Cardiac muscle cell (in vitro differentiated cells and primary cell): Measurements from ENCODE around the gene FAF1. TPM values are rescaled to one million over a fixed set of nuclear protein-coding genes. Genes with fewer than 3 reads are reported as not detected.

Source experiments
- DNase-seq, 2 donors: peaks; one replicate each; pipeline versions ENCODE4 v3.0.0 to v3.0.0-alpha.2; 2010 to 2017; ENCODE audit warnings: low read depth in 1 of 2, low spot score in 1 of 2
- H3K27ac ChIP-seq: fragments of 200-600 bp; sonication (generic); 2 replicates; pipeline ENCODE4 v1.5.1; 2016
- H3K27me3 ChIP-seq: fragments of 200-600 bp; sonication (generic); 2 replicates; pipeline ENCODE4 v1.6.0; 2016; ENCODE audit warnings: control low read depth
- H3K36me3 ChIP-seq: fragments of 200-600 bp; sonication (generic); 2 replicates; pipeline ENCODE4 v1.5.1; 2016; ENCODE audit warnings: control low read depth
- H3K4me1 ChIP-seq: fragments of 200-600 bp; sonication (generic); 2 replicates; pipeline ENCODE4 v1.8.1; 2017; ENCODE audit warnings: low read depth, mild to moderate bottlenecking, mixed run types
- H3K4me3 ChIP-seq: fragments of 200-600 bp; sonication (generic); 2 replicates; pipeline ENCODE4 v1.5.1; 2016; ENCODE audit warnings: mild to moderate bottlenecking
- H3K9me3 ChIP-seq: fragments of 200-600 bp; sonication (generic); 2 replicates; pipeline ENCODE4 v1.5.1; 2017; ENCODE audit warnings: low read depth, mild to moderate bottlenecking, control low read depth
- CTCF ChIP-seq: IDR thresholded peaks from 2 replicates; pipeline ENCODE4 v1.5.1; 2012; ENCODE audit warnings: low read depth, mild to moderate bottlenecking, low read length
- polyA plus RNA-seq: library from polyadenylated mRNA; unstranded; fragments of >200 nt; fragmentation: Nextera tagmentation; extraction: Ambion mirVana; gene quantifications from 2 replicates; pipeline ENCODE4 v1.2.1, GENCODE V29; 2016
- total RNA-seq: library from RNA; depleted of rRNA; stranded (reverse); fragments of >200 nt; gene quantifications from 2 replicates; pipeline ENCODE4 v1.2.3, GENCODE V29; 2016

The FAF1 gene
- total and polyA plus RNA-seq, 2 experiments from 2014 or later, result 24.3 to 76.7 TPM

GRCh38 chr1:50488356-50488755, 471.7 kb downstream of the FAF1 start:
- Histone ChIP-seq H3K36me3 (peaks cover 5% of the 10 kb centered on the region), H3K4me1 (no peaks in the 10 kb centered on the region), H3K4me3 (no peak overlapping the region), H3K27me3 (no peaks in the 10 kb centered on the region), H3K9me3 (no peaks in the 10 kb centered on the region), H3K27ac (no peak overlapping the region)
- peak in 1 of 2 donors; percentile 48 for DNase-seq
- TF ChIP-seq CTCF, result no peak

DNA sequence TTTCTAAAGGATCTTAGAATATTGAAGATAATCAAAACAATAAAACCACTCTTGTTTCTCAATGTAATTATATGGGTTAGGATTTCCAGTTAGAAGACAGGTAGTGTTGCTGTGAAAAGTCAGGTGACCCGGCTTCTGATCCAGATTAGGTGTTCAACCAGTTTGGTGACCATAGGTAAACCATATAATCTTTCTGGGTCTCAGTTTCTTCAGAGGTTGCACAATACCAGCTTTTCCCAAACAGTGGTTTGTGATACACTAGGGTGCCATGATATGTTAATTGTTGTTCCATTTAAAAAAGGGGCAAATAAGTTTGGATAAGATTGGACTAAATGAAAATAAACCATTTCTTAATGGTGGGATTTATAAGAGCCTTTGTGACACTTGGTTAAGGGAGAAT, 472.3 kb downstream of the FAF1 start:
- Histone ChIP-seq H3K9me3 (no peaks in the 10 kb centered on the region), H3K27me3 (no peaks in the 10 kb centered on the region), H3K27ac (no peak overlapping the region), H3K36me3 (peaks cover 5% of the 10 kb centered on the region), H3K4me1 (no peaks in the 10 kb centered on the region), H3K4me3 (no peak overlapping the region)
- no peak for TF ChIP-seq CTCF
- DNase-seq, result no peak

DNA sequence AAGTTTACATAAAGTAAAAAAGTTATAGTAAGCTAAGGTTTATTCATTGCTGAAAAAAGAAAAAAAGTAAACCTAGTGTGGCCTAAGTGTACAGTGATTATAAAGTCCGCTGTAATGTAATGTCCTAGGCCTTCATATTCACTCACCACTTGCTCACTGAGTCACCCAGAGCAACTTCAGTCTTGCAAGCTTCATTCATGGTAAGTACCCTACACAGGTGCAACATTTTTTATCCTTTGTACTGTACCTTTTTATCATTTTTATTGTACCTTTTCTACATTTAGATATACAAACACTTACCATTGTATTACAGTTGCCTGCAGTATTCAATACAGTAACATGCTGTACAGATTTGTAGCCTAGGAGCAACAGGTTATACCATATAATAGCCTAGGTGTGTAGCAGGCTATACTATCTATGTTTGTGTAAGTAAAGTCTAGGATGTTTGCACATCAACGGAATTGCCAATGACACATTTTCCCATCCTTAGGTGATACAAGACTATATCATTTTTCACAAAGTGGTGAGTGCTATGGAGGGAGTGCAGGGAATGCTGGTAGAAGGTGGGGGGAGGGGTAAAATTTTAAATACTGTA, 478.8 kb downstream of the FAF1 start:
- H3K4me1 ChIP-seq, result no peaks in the 10 kb centered on the region
- H3K9me3 ChIP-seq, result no peaks in the 10 kb centered on the region
- DNase-seq, result no peak
- no peak for TF ChIP-seq CTCF
- H3K27ac ChIP-seq, result no peak overlapping the region
- no peak overlapping the region for H3K4me3 ChIP-seq
- H3K27me3 ChIP-seq, result no peaks in the 10 kb centered on the region
- H3K36me3 ChIP-seq, result no peaks in the 10 kb centered on the region

GRCh38 chr1:50476800-50477199, 483.3 kb downstream of the FAF1 start:
- H3K27ac ChIP-seq, result no peak overlapping the region
- H3K4me1 ChIP-seq, result no peaks in the 10 kb centered on the region
- H3K27me3 ChIP-seq, result no peaks in the 10 kb centered on the region
- H3K9me3 ChIP-seq, result no peaks in the 10 kb centered on the region
- H3K36me3 ChIP-seq, result no peaks in the 10 kb centered on the region
- H3K4me3 ChIP-seq, result no peak overlapping the region
- TF ChIP-seq CTCF, result no peak
- no peak for DNase-seq

GRCh38 chr1:50474859-50475809, 484.9 kb downstream of the FAF1 start:
- DNase-seq, result no peak
- H3K36me3 ChIP-seq, result no peaks in the 10 kb centered on the region
- H3K4me1 ChIP-seq, result no peaks in the 10 kb centered on the region
- no peak overlapping the region for H3K4me3 ChIP-seq
- H3K27ac ChIP-seq, result no peak overlapping the region
- H3K9me3 ChIP-seq, result no peaks in the 10 kb centered on the region
- no peak for TF ChIP-seq CTCF
- H3K27me3 ChIP-seq, result no peaks in the 10 kb centered on the region
